ENCODE measurements around the gene ANAPC2.
A peak's percentile ranks its signal among the peaks of the same experiment; 100 is the strongest.

ANAPC2 gene

GRCh38 chr9:137188490-137189296 lies at the start of gene ANAPC2, which contains the start of gene SSNA1:
Gene ANAPC2 (minus strand): TSS chr9:137188560. CDS start chr9:137188532, 28 bp downstream.
Gene SSNA1 (plus strand): TSS chr9:137188676. CDS start chr9:137188727, 51 bp downstream.
- DNase-seq = peak; percentile 62

GRCh38 chr9:137236936-137237421 lies 48.6 kb upstream of the ANAPC2 start:
- no peak for DNase-seq

- DNase-seq = peak; percentile 30
Observed at GRCh38 chr9:137236238-137236935, 48.0 kb upstream of the ANAPC2 start.

GRCh38 chr9:137235424-137236237 lies 47.3 kb upstream of the ANAPC2 start:
- no peak for DNase-seq

DNA sequence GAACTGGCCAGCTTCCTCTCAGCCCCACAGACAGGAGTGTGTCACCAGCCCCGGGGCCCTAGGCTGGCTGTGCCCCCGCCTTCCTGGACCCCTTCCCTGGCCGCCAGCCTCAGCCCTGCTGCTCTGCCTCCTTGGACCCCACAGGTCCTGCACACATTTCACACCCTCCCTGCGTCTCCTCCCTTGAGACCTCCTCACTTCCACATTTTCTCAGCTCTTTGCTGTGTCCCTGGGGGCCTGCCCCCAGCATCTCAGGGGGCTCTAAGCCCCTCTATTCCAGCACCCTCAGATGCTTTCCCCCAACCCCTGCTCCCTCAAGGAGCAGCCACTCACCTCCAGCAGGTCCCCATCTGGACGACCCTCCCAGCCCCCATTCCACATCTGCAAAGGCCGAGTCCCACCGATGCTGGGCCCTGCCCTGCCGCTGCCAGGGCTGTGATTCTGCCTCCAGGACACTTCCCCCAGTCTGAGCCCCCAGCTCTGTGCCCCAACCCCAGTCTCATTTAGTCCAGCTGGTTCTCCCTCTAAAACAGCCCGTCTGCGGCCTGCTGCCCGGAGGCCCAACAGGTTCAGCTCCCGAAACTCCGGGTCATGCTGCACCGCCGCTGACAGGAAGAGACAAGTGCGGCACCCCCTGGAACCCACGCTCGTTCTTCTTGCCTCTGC lies 46.5 kb upstream of the ANAPC2 start:
- no peak for DNase-seq

DNA sequence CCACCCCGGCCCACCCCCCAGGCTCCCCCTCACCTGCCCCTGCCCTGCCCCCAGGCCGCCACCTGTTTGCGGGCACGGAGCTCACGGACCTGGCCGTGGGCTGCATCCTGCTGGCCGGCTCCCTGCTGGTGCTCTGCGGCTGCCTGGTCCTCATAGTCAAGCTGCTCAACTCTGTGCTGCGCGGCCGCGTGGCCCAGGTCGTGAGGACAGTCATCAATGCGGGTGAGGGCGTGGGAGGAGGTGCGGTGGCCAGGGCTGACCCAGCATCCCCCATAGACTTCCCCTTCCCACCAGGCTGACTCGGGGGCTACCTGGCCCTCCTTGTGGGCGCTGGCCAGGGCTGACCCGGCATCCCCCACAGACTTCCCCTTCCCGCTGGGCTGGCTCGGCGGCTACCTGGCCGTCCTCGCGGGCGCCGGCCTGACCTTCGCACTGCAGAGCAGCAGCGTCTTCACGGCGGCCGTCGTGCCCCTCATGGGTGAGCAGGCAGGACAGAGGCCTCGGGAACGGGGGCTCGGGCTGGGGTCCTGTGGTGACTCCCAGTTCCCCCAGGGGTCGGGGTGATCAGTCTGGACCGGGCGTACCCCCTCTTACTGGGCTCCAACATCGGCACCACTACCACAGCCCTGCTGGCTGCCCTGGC lies 45.8 kb upstream of the ANAPC2 start:
- DNase-seq = no peak

DNA sequence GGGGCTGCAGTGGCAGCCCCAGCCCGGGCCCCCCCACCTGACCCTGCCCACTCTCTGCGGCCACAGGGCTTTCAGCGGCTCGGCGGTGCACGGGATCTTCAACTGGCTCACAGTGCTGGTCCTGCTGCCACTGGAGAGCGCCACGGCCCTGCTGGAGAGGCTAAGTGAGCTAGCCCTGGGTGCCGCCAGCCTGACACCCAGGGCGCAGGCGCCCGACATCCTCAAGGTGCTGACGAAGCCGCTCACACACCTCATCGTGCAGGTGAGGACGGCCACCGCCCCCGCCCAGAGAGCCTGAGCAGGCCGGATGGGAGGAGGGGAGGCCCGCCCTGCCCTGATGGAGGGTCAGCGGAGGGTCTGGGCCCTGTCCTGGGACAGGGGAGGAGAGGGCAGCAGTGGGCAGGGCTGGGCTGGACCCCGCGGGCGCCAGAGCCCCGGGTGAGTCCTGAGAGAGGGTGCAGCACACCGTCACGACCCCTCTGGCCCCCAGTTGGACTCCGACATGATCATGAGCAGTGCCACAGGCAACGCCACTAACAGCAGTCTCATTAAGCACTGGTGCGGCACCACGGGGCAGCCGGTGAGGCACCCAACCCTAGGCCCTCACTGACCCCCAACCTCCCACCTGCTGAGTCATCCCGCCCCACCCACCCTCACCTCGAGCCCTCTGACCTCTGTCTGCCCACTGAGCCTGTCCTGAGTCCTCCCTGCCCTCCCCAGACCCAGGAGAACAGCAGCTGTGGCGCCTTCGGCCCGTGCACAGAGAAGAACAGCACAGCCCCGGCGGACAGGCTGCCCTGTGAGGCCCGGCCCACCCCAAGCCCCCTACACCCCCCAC lies 45.0 kb upstream of the ANAPC2 start:
- no peak for DNase-seq

- no peak for DNase-seq
Observed at GRCh38 chr9:137232510-137232909, 44.1 kb upstream of the ANAPC2 start.

GRCh38 chr9:137232101-137232500 lies 43.7 kb upstream of the ANAPC2 start:
- no peak for DNase-seq

DNA sequence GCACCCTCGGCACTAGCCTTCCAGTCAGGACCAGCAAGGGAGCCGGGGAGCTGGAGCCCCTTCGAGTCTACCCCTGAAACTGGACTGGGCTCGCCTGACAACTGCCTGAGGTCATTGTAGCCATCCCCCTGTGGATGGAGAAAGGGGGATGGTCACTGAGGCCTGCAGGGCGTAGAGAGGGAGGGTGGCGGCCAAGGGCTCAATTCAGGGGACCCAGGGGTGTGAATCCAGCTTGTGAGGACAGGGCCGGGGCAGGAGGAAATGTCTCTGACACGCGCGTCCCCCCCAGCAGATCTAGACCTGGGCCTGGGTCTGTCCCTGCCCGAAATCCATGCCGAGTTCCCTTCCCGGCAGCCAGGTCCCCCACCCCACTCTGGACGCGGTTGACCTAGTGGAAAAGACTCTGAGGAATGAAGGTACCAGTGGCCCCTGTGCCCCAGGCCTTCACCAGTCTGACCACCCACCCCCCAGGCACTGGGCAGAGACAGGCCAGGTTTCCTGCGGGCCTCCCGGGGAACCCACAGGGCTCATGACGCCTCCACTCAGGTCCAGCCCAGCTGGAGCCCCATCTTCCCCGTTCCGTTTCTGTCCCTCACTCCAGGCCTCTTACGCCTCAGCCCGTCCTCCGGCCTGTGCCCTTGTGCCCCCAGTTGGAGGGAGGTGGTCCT lies 43.1 kb upstream of the ANAPC2 start:
- DNase-seq = no peak

DNA sequence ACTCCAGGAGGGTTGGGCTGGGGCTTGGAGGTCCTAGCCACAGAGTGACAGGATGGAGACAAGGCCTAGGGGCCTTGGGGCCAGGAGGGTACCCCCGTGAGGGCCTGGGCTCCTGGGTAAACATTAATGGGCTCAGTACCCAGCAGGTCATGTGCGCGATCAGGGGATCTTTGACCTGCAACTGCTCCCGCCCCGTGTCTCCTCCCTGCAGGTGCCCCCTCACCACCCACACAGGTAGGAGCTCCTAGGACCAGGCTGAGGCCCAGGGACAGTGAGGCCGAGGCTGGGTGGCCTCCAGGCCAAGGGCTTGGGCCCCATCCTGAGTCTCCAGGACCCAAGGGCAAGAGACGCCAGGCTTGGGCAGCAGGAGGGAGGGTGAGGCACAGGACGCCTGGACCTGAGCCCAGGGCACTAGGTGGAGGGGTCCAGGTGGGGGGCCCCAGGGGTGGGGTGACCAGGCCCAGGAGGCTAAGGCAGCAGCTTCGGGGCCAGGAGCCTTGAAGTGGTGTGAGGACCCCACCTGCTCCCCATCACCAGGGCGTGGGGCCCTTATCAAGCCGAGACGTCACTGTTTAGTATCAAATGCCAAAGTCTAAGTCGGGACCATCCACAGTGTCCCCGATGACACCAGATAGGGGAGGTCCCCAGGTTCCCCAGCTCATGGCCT lies 42.5 kb upstream of the ANAPC2 start, which contains the start of gene SLC34A3:
TSS of gene SLC34A3 (plus strand) at position 197 of the 667 bp plus-strand sequence. CDS start 802 bp downstream, outside the sequence.
- DNase-seq = no peak

GRCh38 chr9:137229903-137230704 lies 41.7 kb upstream of the ANAPC2 start:
- no peak for DNase-seq

GRCh38 chr9:137228968-137229896 lies 40.9 kb upstream of the ANAPC2 start:
- DNase-seq = no peak

DNA sequence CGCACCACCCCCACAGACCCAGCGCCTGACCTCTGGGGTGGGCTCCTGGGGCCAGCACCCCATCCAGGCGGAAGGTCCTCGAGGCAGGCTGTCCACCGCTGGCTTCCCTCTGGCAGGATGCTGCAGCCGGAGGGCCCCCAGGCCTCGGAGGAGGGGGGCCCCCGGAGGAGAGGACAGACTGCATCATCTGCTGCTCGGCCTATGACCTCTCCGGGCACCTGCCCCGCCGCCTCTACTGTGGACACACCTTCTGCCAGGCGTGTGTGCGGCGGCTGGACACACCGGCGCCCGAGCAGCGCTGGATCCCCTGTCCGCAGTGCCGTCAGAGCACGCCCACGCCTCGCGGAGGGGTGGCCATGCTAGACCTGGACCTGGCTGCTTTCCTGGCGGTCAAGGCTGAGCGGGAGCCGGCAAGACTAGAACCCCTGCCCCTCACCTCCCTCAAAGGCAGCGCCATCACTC lies 40.2 kb upstream of the ANAPC2 start:
- DNase-seq = no peak

DNA sequence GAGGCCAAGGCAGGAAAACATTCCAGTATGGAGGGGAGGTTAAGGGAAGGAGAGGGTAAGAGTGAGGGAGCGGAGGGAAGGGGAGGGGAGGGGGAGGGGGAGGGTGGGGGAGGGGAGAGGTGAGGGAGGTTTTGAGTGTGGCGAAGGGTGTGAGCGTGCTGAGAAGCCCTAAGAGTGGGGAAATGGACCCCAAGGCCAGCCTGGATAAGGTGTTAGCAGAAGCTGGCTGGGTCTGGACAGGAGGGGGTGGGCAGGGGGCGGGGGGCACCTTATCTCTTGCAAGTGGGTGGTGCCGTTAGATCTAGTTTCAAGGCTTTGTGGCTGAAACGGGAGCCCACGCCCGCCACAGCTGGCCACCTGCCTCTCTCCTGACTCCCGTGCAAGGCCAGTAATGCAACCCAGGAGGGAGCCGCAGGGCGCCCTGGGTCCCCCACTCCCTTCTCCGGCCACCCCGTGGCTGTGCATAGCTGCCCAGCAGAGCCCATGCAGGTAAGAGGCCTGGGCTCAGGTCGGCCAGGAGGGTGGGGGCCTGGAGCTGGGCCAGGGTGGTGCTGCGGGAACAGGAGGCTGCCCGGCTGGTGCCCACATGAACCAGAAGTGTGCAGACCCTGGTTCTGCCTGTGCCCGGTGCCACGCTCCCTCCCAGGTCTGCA lies 39.6 kb upstream of the ANAPC2 start:
- no peak for DNase-seq

- DNase-seq = peak; percentile 36
Observed at GRCh38 chr9:137227054-137227852, 38.9 kb upstream of the ANAPC2 start, which contains the start of gene RNF224. Gene RNF224 (plus strand): TSS chr9:137227502. CDS start chr9:137228336, 834 bp downstream.

All from DMS 273 treated with DMSO at 0.1 percent for 48 hours (cell line).